GM18517 (cell line): ENCODE measurements around the gene ZBTB33.
A peak's percentile ranks its signal among the peaks of the same experiment; 100 is the strongest.

ENCODE experiments used
- ATAC-seq: cut with Tn5 transposase; IDR thresholded peaks from one replicate; pipeline ENCODE4 v1.9.1; 2021; ENCODE audit warnings: mild to moderate bottlenecking, moderate library complexity; ENCODE audit not compliant: unreplicated experiment

ZBTB33 gene

DNA sequence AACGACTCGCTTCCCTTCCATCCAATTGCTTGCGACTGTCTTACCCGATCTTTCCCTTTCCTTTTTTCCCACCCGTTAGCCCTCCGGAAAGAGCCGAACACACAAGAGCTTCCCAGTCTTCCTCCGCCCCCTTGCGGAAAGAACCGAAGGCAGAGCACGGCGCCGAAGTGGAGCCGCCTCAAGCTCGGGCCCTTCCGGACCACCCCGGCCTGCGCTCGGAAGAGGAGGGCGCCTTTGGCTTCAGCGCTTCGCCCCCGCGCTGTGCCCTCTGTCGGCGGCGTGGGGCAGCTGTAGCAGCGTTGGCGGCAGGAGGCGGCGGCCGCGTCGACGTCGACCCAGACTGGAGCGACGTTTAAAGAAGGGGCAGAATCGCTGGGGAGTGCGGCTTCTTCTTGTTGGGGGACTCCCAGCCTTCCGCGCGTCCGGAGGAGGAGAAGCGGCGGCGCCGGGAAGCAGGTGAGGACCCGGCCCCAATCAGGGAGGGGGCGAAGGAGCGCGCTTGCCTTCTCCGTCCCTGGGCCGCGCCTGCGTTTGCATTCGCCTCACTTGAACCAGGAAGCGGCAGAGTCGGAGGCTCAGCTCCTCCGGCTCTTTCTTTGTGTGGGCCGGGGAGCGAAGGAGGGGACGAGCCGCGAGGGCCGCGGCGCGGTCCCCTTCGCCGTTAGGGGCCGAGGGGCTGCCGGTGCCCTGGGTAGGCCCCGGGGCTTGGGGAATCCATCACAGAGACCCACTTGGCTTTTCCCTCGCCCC, at the start of gene ZBTB33:
Gene ZBTB33 (plus strand): TSS at position 291 of the 750 bp plus-strand sequence. CDS start 2,604 bp downstream, outside the sequence.
- ATAC-seq: peak; percentile 89

DNA sequence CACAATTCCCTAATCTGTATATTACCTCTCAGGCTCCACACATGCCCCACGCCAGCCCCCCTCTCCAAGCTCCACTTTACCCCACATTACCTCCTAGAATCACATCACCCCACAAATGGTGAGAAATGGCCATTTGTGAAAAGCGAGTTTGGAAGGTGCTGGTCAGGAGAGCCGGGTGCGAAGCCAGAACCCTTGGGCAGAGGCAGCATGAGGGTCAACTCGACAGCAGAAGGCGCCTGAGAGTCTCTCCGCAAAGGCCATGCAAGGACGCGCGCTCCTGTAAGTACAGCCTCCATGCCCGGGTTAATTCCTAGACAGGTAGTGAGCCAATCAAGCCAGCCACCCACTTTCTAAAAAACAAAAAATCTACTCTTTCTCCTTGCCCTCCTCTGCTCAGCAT, 49.8 kb upstream of the ZBTB33 start:
- ATAC-seq: no peak

GRCh38 chrX:120205816-120206753, 44.5 kb upstream of the ZBTB33 start:
- ATAC-seq: no peak

DNA sequence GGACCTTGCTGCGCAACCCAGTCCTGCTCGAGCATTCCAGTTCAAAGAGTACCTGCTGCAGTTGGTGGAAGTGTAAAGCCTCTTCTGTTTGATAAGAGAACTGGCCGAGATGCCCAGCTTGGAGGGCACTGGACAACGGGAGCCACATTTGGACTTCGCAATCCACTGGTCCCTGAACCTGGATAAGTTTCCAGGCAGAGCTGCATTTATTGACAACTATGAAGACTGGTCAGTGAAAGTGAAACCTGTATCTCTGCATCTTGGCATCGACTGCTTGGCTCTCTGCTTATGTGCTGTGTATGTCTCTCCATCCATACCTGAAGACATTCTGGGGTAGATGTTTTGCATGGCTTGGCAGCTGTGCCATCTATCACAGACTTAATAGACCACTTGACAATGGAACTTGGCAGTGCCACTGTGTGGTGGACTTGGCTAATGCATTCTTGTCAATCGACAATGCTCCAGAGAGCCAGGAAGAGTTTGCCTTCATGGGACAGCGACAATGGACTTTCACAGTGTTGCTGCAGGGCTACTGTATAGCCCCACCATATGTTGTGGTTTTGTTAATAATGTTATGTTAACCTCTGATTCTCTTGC, 43.5 kb upstream of the ZBTB33 start:
- ATAC-seq: no peak

GRCh38 chrX:120213438-120214265, 37.0 kb upstream of the ZBTB33 start:
- peak; percentile 78 for ATAC-seq

- ATAC-seq: no peak
These were observed 27.2 kb upstream of the ZBTB33 start for GRCh38 chrX:120223374-120223773.

GRCh38 chrX:120224388-120224787, 26.2 kb upstream of the ZBTB33 start:
- no peak for ATAC-seq

DNA sequence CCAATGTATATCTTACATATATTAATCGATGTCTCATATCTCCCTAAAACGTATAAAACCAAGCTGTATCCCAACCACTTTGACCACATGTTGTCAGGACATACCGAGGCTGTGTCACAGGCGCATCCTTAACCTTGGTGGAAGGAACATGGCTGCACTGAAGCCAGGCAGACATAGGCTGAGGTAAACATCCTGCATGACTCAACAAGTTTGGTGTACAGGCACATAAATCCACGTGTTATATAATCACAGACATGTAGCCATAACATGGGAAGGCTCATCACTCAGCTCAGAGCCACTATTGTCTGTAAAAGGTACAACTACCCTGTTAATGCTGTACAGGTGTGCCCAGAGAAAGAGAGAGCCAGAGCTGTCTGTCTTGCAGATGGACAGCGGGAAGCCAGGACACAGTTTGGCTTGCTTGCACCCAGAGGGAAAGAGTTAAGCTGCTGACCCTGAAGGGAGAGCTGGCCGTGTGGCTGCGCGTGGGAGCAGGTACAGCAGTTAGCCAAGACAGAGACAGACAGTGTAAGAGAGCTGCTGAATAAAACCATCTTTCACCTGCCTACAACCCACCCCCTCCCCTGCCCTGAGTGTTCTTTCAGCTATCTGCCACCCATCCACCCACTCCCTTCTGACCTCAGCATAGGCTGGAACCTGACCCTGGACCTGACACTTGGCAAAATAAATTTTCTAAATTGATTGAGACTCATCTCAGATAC, 22.3 kb upstream of the ZBTB33 start:
- ATAC-seq: no peak

DNA sequence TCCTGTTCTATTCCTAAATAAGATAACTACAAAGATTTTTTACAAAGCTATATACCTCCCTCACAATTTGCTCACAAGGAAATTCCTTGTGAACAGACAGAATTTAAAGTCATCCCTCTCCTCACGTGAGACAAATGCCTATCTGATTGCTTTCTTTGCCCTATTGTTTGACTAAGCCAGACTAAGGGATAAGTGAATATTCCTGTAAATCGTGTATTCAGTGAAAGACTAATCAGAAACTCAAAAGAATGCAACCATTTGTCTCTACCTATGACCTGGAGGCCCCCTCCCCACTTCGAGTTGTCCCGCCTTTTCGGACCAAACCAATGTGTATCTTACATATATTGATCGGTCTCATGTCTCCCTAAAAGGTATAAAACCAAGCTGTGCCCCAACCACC, 15.3 kb upstream of the ZBTB33 start:
- no peak for ATAC-seq

DNA sequence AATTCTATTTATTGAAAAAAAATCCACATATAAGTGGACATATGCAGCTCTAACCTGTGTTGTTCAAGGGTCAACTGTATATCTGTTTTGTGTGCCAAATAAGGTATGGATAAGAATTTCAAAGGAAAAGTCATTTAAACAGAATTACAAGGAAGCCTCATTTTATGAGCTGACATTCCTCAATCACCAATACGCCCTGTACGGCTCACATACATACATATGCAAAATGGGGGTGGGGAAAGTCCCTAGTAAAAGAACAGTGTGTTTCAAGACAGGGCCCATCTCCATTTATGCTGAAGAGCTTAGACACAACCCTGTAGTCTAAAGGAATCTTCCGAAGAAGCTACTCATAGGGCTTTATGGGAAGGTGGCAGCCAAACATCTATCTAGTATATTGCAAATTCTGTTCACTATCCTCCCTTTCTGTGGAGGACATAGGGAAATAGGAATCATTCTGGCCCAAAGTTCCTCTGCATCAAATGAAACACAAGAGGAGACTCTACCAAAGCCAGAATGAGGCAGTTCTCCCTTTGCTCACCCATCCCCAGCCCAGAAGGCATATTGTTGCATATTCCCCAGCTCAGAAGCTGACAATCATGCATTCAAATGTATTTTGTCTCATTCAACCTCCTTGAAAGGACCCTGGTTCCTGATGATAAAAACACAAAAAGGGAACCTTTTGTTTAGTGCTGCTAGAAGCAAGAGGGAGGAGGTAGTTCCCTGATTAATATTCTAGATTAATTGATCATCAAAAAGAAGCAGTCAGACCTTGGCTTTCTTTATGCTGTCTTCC, 13.7 kb upstream of the ZBTB33 start:
- no peak for ATAC-seq

- no peak for ATAC-seq
These were observed 11.7 kb upstream of the ZBTB33 start for GRCh38 chrX:120238933-120239332.

DNA sequence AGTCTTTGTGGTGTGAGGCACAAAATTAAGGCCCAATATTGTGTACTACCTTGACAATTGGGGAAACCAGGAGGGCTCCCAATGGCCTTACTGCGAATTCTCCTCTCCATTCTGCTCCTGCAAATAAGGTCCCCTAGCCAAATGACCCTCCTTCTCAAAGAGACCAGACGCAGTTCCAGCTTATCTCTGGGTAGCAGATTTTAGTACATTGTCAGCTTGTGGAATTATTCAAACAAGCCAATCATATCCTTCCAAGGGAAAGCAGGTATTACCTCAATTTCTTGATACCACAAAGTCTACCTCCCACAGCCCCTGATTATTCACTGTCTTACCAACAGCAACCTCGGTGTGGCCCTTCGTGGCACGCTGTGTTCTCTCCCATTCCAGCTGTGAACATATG, 7.8 kb upstream of the ZBTB33 start:
- no peak for ATAC-seq

DNA sequence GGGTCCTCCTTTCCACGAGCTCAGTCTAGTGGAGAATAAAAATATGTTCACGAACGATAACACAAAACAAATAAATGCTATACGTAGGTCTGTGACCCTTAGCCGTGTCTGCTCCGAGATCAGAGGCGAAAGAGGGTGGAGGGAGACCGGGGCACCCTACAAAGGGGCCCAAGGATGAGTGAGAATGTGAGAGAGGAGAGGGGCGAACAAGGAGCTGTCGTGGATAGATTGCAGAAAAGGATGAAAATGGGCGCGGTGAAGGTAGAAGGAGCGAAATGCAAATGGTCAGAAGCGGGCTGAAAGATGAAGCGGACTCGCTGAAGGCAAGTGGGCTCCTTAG, 6.2 kb upstream of the ZBTB33 start:
- no peak for ATAC-seq

DNA sequence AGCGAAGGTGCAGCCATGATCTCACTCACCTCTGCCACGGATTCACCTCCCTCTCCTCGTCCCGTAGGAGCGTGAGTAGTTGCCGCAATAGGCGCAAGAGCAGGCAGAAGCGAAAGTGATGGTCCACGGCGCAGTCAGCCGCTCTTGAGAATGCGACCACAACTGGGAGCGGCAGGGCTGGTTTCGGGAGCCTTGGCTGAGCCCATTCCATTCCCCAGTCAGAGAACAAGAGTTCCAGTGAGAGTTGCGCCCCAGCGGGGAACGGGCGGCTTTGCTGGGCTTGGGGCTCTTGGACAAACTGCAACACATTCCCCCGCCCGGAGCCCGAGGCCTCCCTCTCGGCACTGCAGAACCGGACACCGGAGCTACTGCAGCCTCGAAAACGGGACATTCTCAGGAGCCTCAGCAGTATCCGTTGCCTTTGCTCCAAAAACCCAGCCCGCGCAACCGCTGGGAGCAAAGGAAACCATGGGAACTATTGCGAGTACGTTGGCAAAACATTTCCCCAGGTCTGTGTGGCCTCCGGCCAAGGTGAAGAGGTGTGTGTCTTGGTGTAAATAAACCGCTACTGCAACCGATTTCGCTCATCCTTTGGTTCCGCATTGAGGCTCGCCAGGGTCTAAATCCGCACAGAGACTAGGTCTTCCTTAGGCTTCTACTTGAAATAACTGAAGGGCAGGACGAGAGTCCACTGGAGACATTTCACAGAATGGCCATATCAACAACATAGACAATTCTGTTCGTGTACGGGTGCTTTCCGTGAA, 5.7 kb upstream of the ZBTB33 start:
- peak; percentile 87 for ATAC-seq

DNA sequence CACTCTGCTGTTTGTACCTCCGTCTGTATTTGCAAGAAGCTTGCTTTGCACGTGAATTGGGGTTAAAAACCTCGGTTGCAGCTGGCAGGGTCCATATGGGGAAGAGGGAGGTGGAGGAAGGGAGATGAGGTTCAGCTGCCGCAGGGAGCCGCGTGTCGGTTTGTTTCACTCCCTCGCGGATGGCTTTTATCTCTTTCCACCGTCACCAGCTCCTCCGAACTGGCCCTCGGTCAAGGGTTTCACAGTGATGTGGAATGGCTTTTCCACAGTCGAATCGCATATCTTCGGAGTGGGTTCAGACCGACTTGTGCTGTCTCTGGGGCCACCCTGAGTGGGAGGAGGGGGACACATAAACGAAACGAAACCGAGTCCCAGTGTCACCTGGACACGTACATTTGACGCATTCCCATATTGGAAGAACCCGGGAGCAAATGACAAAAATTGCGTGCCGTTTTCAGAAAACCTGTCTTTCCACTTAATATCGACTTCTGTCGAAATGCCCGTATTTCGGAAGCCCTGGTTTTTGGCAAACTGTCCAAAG, 929 bp downstream of the ZBTB33 start:
- ATAC-seq: no peak

DNA sequence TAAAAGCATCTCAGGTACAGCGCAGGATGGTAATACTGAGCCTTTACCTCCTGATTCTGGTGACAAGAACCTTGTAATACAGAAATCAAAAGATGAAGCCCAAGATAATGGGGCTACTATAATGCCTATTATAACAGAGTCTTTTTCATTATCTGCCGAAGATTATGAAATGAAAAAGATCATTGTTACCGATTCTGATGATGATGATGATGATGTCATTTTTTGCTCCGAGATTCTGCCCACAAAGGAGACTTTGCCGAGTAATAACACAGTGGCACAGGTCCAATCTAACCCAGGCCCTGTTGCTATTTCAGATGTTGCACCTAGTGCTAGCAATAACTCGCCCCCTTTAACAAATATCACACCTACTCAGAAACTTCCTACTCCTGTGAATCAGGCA, 3.2 kb downstream of the ZBTB33 start:
- no peak for ATAC-seq

DNA sequence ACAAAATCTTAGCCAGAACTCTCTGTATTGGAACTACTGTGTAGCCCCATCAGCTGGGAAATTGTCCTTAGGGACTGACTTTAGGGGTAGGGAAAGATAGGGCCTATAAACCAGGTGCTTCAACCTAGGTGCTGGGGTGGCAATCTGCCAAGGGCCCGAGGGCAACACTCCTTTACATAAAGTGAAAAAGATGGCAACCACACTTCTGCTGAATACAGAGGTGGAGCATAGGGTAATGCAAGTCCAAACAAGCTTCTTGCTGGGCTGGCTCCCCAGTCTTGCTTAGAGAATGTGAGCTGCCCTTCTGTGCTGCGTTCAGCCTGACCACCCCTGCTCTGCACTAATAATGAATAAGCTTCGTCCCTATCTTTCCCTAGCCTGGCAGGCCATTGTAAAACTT, 9.8 kb downstream of the ZBTB33 start:
- no peak for ATAC-seq
